HEK293T (cell line): ENCODE measurements around the gene NAV2.

Source experiments
- BHLHE40 ChIP-seq: fragments of 450-650 bp; IDR thresholded peaks from 2 replicates; pipeline ENCODE4 v1.6.1; 2016; ENCODE audit warnings: mild to moderate bottlenecking, moderate library complexity, borderline replicate concordance
- ELF4 ChIP-seq: fragments of 450-650 bp; IDR thresholded peaks from 2 replicates; pipeline ENCODE4 v1.6.1; 2017; ENCODE audit warnings: antibody characterized with exemption
- FOXA1 ChIP-seq: fragments of 450-650 bp; IDR thresholded peaks from 2 replicates; pipeline ENCODE4 v1.6.1; 2016; ENCODE audit warnings: mild to moderate bottlenecking
- FOXK2 ChIP-seq: fragments of 450-650 bp; IDR thresholded peaks from 2 replicates; pipeline ENCODE4 v1.6.1; 2016; ENCODE audit warnings: mild to moderate bottlenecking
- FOXM1 ChIP-seq: fragments of 450-650 bp; IDR thresholded peaks from 2 replicates; pipeline ENCODE4 v1.6.1; 2017; ENCODE audit warnings: mild to moderate bottlenecking, borderline replicate concordance
- HDGF ChIP-seq: fragments of 450-650 bp; IDR thresholded peaks from 2 replicates; pipeline ENCODE4 v1.6.1; 2017; ENCODE audit warnings: antibody characterized with exemption, borderline replicate concordance
- NFRKB ChIP-seq: fragments of 450-650 bp; IDR thresholded peaks from 2 replicates; pipeline ENCODE4 v1.6.1; 2016; ENCODE audit warnings: mild to moderate bottlenecking, moderate library complexity
- PKNOX1 ChIP-seq: fragments of 450-650 bp; IDR thresholded peaks from 2 replicates; pipeline ENCODE4 v1.6.1; 2016
- SP1 ChIP-seq: fragments of 450-650 bp; IDR thresholded peaks from 2 replicates; pipeline ENCODE4 v1.6.1; 2017
- SUZ12 ChIP-seq: fragments of 450-650 bp; IDR thresholded peaks from 2 replicates; pipeline ENCODE4 v1.6.1; 2016; ENCODE audit warnings: mild to moderate bottlenecking
- TARDBP ChIP-seq: fragments of 450-650 bp; IDR thresholded peaks from 2 replicates; pipeline ENCODE4 v1.6.1; 2016

- TF ChIP-seq ELF4: no peak
- no peak for TF ChIP-seq SUZ12
- no peak for TF ChIP-seq FOXK2
- TF ChIP-seq FOXA1: no peak
- TF ChIP-seq SP1: no peak
- TF ChIP-seq BHLHE40: no peak
- TF ChIP-seq FOXM1: no peak
- TF ChIP-seq PKNOX1: no peak
- no peak for TF ChIP-seq HDGF
- no peak for TF ChIP-seq TARDBP
- TF ChIP-seq NFRKB: no peak
Observed at GRCh38 chr11:19792510-19792909, 79.9 kb downstream of the NAV2 start.
